Mesenchymal stem cell (in vitro differentiated cells and primary cell): ENCODE measurements around the gene COL8A1.

Experiments used
- DNase-seq: peaks from one replicate; pipeline ENCODE4 v3.0.0-alpha.2; 2013
- H2AFZ ChIP-seq: one replicate; pipeline ENCODE4 v1.6.1; 2013; ENCODE audit warnings: low read depth, mild to moderate bottlenecking, control low read depth, inconsistent platforms, low read length, moderate library complexity
- H2AK5ac ChIP-seq: 2 replicates; pipeline ENCODE4 v1.6.1; 2013; ENCODE audit warnings: low read length, moderate library complexity, mild to moderate bottlenecking, inconsistent platforms; ENCODE audit not compliant: severe bottlenecking
- H2BK120ac ChIP-seq: one replicate; pipeline ENCODE4 v1.6.1; 2013; ENCODE audit warnings: low read depth, mild to moderate bottlenecking, inconsistent platforms, low read length, moderate library complexity
- H2BK12ac ChIP-seq, 2 experiments: one replicate each; pipeline ENCODE4 v1.6.1; 2013; ENCODE audit warnings: inconsistent platforms in 2 of 2, low read length in 2 of 2, mild to moderate bottlenecking in 2 of 2, moderate library complexity in 2 of 2, control low read depth in 1 of 2
- H2BK15ac ChIP-seq: one replicate; pipeline ENCODE4 v1.6.1; 2013; ENCODE audit warnings: mild to moderate bottlenecking, low read depth, inconsistent platforms; ENCODE audit not compliant: poor library complexity, severe bottlenecking
- H2BK5ac ChIP-seq: 2 replicates; pipeline ENCODE4 v1.6.1; 2013; ENCODE audit warnings: low read depth, mild to moderate bottlenecking, low read length, control low read depth, inconsistent platforms; ENCODE audit not compliant: poor library complexity, severe bottlenecking
- H3K14ac ChIP-seq, 2 experiments: one replicate each; pipeline ENCODE4 v1.6.1; 2013; ENCODE audit warnings: inconsistent platforms in 2 of 2, low read length in 2 of 2, control low read depth in 1 of 2, mild to moderate bottlenecking in 1 of 2, moderate library complexity in 1 of 2
- H3K18ac ChIP-seq, 2 experiments: one replicate each; pipeline ENCODE4 v1.6.1; 2013; ENCODE audit warnings: inconsistent platforms in 2 of 2, low read length in 2 of 2, control low read depth in 1 of 2, low read depth in 1 of 2, mild to moderate bottlenecking in 1 of 2
- H3K23ac ChIP-seq, 2 experiments: one replicate each; pipeline ENCODE4 v1.6.1; 2013; ENCODE audit warnings: inconsistent platforms in 2 of 2, low read length in 2 of 2, mild to moderate bottlenecking in 2 of 2, moderate library complexity in 2 of 2, control low read depth in 1 of 2
- H3K27ac ChIP-seq: 2 replicates; pipeline ENCODE4 v1.5.1; 2013; ENCODE audit warnings: mild to moderate bottlenecking, moderate library complexity, low read length, control low read depth, inconsistent platforms; ENCODE audit not compliant: poor library complexity, severe bottlenecking
- H3K27me3 ChIP-seq, 2 experiments: 2 replicates each; pipeline versions ENCODE4 v1.6.1 to v1.7.0; 2013; ENCODE audit warnings: low read length in 2 of 2, mild to moderate bottlenecking in 2 of 2, moderate library complexity in 2 of 2, control low read depth in 1 of 2, inconsistent platforms in 1 of 2; ENCODE audit not compliant: control insufficient read depth in 1 of 2, insufficient read depth in 1 of 2
- H3K36me3 ChIP-seq, 2 experiments: 2 replicates each; pipeline versions ENCODE4 v1.6.1 to v1.7.0; 2013; ENCODE audit warnings: low read length in 2 of 2, control low read depth in 1 of 2, inconsistent platforms in 1 of 2, low read depth in 1 of 2, mild to moderate bottlenecking in 1 of 2; ENCODE audit not compliant: insufficient read depth in 2 of 2, control insufficient read depth in 1 of 2
- H3K4ac ChIP-seq, 2 experiments: one replicate each; pipeline ENCODE4 v1.6.1; 2013; ENCODE audit warnings: inconsistent platforms in 2 of 2, low read length in 2 of 2, mild to moderate bottlenecking in 2 of 2, moderate library complexity in 2 of 2, control low read depth in 1 of 2, low read depth in 1 of 2
- H3K4me1 ChIP-seq: 2 replicates; pipeline ENCODE4 v1.6.1; 2013; ENCODE audit warnings: low read depth, low read length, control low read depth; ENCODE audit not compliant: control insufficient read depth, insufficient read depth
- H3K4me2 ChIP-seq: 2 replicates; pipeline ENCODE4 v1.6.1; 2013; ENCODE audit warnings: low read length, mild to moderate bottlenecking, inconsistent platforms; ENCODE audit not compliant: poor library complexity, severe bottlenecking
- H3K4me3 ChIP-seq, 2 experiments: 2 replicates each; pipeline versions ENCODE4 v1.5.1 to v1.7.0; 2013; ENCODE audit warnings: low read length in 2 of 2, mild to moderate bottlenecking in 2 of 2, control low read depth in 1 of 2, low read depth in 1 of 2; ENCODE audit not compliant: insufficient read depth in 1 of 2
- H3K79me1 ChIP-seq: replicated peaks from 2 replicates; pipeline ENCODE4 v1.6.1; 2013; ENCODE audit warnings: mild to moderate bottlenecking, control low read depth, low read length, inconsistent platforms; ENCODE audit not compliant: poor library complexity, severe bottlenecking
- H3K9ac ChIP-seq: 2 replicates; pipeline ENCODE4 v1.7.0; 2013; ENCODE audit warnings: mild to moderate bottlenecking, low read length, moderate library complexity
- H3K9me3 ChIP-seq: 2 replicates; pipeline ENCODE4 v1.7.0; 2013; ENCODE audit warnings: mild to moderate bottlenecking, low read length; ENCODE audit not compliant: control insufficient read depth
- H4K8ac ChIP-seq: one replicate; pipeline ENCODE4 v1.6.1; 2013; ENCODE audit warnings: inconsistent platforms, mild to moderate bottlenecking, low read length, moderate library complexity
- H4K91ac ChIP-seq: one replicate; pipeline ENCODE4 v1.6.1; 2013; ENCODE audit warnings: mild to moderate bottlenecking, low read length, inconsistent platforms
- WGBS: methylation state at CpG from one replicate; pipeline ENCODE4 v1.1.7; 2013; ENCODE audit warnings: mixed read lengths; 5-methylcytosine and 5-hydroxymethylcytosine counted together

Gene COL8A1

DNA sequence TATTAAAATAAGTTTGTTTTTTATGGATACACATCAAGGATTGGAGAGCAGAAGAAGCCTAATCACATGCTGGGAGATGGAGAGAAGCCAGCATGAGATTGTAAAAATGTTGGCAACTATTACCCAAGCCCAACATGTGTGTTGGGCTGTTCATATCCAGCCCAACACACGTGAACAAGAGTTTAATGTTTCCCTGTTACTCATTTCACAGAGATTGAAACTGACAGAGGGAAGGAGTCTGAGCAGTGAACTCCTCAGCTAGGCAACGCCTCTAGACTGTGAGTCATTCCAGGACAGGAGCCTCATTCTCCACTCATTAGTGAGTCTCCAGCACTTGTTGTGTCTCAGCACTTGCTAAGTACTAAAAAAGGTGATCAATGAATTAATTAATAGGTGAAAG lies 136.1 kb downstream of the COL8A1 start:
- Histone ChIP-seq H2BK15ac (no peak overlapping the region), H3K4me2 (no peak overlapping the region), H3K14ac (no peak overlapping the region), H3K79me1 (peaks cover 6% of the 10 kb centered on the region), H3K27ac (peak overlapping the region; percentile 52), H2BK12ac (no peak overlapping the region), H2AK5ac (no peak overlapping the region), H3K9me3 (no peaks in the 10 kb centered on the region), H2BK120ac (no peak overlapping the region), H3K4ac (no peak overlapping the region), H2BK5ac (no peak overlapping the region), H4K8ac (no peak overlapping the region), H3K9ac (no peak overlapping the region), H3K27me3 (peaks cover 0 to 5% of the 10 kb centered on the region in 2 experiments), H3K23ac (no peak overlapping the region), H3K36me3 (peaks cover 0 to 9% of the 10 kb centered on the region in 2 experiments), H4K91ac (no peak overlapping the region), H2AFZ (no peak overlapping the region), H3K18ac (no peak overlapping the region), H3K4me1 (peaks cover 10% of the 10 kb centered on the region), H3K4me3 (no peak overlapping the region)
- WGBS, result 53% methylated on average over 2 of the region's 2 CpGs
- peak; percentile 53 for DNase-seq

DNA sequence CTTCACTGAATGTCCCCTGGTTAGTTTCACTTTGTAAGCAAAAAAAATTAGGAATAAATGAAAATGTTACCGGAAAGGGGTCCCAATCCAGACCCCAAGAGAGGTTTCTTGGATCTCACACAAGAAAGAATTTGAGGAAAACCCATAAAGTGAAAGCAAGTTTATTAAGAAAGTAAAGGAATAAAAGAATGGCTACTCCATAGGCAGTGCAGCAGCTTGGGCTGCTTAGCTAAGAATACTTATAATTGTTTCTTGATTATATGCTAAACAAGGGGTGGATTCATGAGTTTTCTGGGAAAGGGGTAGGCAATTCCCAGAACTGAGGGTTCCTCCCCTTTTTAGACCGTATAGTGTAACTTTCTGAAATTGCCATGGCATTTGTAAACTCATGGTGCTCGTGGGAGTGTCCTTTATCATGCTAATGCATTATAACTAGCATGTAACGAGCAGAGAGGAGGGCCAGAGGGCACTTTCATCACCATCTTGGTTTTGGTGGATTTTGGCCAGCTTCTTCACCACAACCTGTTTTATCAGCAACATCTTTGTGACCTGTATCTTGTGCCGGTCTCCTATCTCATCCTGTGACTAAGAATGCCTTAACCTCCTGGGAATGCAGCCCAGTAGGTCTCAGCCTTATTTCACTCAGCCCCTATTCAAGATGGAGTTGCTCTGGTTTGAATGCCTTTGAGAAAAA lies 138.3 kb downstream of the COL8A1 start:
- H2AFZ ChIP-seq, result no peak overlapping the region
- no peak overlapping the region for H3K18ac ChIP-seq
- no peak overlapping the region for H2BK12ac ChIP-seq
- no peak for DNase-seq
- H3K9me3 ChIP-seq, result no peaks in the 10 kb centered on the region
- peaks cover 0 to 18% of the 10 kb centered on the region in 2 experiments for H3K27me3 ChIP-seq
- H3K27ac ChIP-seq, result peak overlapping the region; percentile 75
- no peak overlapping the region for H2BK5ac ChIP-seq
- no peak overlapping the region for H3K14ac ChIP-seq
- no peak overlapping the region for H4K91ac ChIP-seq
- 86% methylated on average over 5 of the region's 5 CpGs for WGBS
- H2BK15ac ChIP-seq, result no peak overlapping the region
- H3K4ac ChIP-seq, result no peak overlapping the region
- H3K36me3 ChIP-seq, result peaks cover 0 to 8% of the 10 kb centered on the region in 2 experiments
- peaks cover 12% of the 10 kb centered on the region for H3K4me1 ChIP-seq
- no peak overlapping the region for H2BK120ac ChIP-seq
- H3K79me1 ChIP-seq, result peaks cover 6% of the 10 kb centered on the region
- H3K23ac ChIP-seq, result no peak overlapping the region
- no peak overlapping the region for H3K4me3 ChIP-seq
- no peak overlapping the region for H3K4me2 ChIP-seq
- no peak overlapping the region for H4K8ac ChIP-seq
- H2AK5ac ChIP-seq, result peak overlapping the region; percentile 90
- H3K9ac ChIP-seq, result no peak overlapping the region

DNA sequence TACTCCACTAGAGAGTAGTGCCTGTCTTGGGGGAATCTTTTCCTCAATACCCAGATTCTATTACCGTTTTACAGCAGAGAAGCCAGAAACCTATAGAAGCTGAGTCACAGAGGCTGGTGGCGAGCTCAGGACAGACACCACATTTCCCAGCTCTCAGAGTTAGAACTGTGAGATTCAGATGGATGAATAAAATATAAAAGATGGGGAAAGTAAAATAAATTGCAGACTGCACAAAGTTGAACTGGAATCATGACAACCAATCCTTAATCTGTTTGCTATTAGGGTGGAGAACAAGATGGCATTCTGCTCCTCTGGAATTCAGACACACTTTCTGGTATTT lies 138.8 kb downstream of the COL8A1 start:
- Histone ChIP-seq H3K18ac (no peak overlapping the region), H2BK12ac (no peak overlapping the region), H3K4ac (no peak overlapping the region), H4K91ac (no peak overlapping the region), H3K14ac (no peak overlapping the region), H4K8ac (no peak overlapping the region), H3K27ac (peak overlapping the region; percentile 75), H2AK5ac (peak overlapping the region; percentile 81), H3K27me3 (peaks cover 0 to 18% of the 10 kb centered on the region in 2 experiments), H3K23ac (no peak overlapping the region), H3K4me1 (peaks cover 12% of the 10 kb centered on the region), H2BK120ac (no peak overlapping the region), H3K79me1 (peaks cover 6% of the 10 kb centered on the region), H3K4me2 (no peak overlapping the region), H3K36me3 (peaks cover 0 to 8% of the 10 kb centered on the region in 2 experiments), H3K9me3 (no peaks in the 10 kb centered on the region), H2BK15ac (no peak overlapping the region), H2BK5ac (no peak overlapping the region), H3K9ac (no peak overlapping the region), H3K4me3 (no peak overlapping the region), H2AFZ (no peak overlapping the region)
- WGBS, result 92% methylated on average over 2 of the region's 2 CpGs
- DNase-seq, result no peak

DNA sequence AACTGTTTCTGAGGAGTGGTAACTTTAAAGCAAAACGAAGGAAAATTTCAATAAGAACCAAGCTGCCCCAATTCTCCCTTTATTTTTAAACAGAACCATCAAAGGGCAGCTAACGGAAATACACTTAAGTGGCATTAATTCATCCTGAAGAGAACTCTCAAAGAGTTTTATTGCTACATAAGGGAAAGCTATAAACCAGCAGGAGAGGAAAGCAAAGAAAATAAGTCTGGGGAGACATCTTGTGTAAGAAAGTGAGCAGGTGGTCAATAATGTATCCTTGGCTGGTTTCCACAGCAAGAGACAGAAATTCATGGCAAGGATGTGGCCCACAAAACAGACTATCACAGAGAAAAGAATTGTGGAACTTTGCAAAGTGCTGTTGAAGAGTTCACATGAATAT lies 139.3 kb downstream of the COL8A1 start:
- H3K27ac ChIP-seq, result peak overlapping the region; percentile 75
- H3K36me3 ChIP-seq, result peaks cover 0 to 8% of the 10 kb centered on the region in 2 experiments
- WGBS, result 100% methylated on average over 1 of the region's 2 CpGs
- no peak overlapping the region for H3K9ac ChIP-seq
- no peak overlapping the region for H2BK120ac ChIP-seq
- H3K14ac ChIP-seq, result no peak overlapping the region
- peaks cover 12% of the 10 kb centered on the region for H3K4me1 ChIP-seq
- no peak overlapping the region for H2BK12ac ChIP-seq
- no peak overlapping the region for H3K4me2 ChIP-seq
- H2AK5ac ChIP-seq, result no peak overlapping the region
- no peak overlapping the region for H2BK5ac ChIP-seq
- no peak overlapping the region for H3K4me3 ChIP-seq
- no peak overlapping the region for H3K18ac ChIP-seq
- H2BK15ac ChIP-seq, result no peak overlapping the region
- H3K9me3 ChIP-seq, result no peaks in the 10 kb centered on the region
- no peak overlapping the region for H3K23ac ChIP-seq
- no peak overlapping the region for H2AFZ ChIP-seq
- no peak overlapping the region for H4K8ac ChIP-seq
- peaks cover 6% of the 10 kb centered on the region for H3K79me1 ChIP-seq
- H3K4ac ChIP-seq, result no peak overlapping the region
- DNase-seq, result no peak
- H3K27me3 ChIP-seq, result peaks cover 0 to 18% of the 10 kb centered on the region in 2 experiments
- no peak overlapping the region for H4K91ac ChIP-seq
